ENCODE data around the gene PTPRM.

DNA sequence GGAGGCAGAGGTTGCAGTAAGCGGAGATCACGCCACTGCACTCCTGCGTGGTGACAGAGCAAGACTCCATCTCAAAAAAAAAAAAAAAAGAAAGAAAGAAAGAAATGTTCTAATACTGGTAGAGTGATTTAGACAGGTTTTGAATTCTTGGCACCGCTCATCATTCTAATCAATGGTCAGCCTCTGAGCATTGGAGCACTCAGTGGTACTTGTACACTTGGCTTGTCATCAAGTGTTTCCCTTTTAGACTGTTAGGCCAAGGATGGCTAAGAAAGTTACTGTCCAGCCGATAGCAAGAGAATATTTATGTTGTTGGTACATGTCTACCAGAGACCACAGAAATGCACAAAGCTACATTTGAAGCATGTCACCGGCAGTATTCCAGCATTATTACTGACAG lies 598.0 kb downstream of the PTPRM start:
- TF ChIP-seq, protein P1, sequence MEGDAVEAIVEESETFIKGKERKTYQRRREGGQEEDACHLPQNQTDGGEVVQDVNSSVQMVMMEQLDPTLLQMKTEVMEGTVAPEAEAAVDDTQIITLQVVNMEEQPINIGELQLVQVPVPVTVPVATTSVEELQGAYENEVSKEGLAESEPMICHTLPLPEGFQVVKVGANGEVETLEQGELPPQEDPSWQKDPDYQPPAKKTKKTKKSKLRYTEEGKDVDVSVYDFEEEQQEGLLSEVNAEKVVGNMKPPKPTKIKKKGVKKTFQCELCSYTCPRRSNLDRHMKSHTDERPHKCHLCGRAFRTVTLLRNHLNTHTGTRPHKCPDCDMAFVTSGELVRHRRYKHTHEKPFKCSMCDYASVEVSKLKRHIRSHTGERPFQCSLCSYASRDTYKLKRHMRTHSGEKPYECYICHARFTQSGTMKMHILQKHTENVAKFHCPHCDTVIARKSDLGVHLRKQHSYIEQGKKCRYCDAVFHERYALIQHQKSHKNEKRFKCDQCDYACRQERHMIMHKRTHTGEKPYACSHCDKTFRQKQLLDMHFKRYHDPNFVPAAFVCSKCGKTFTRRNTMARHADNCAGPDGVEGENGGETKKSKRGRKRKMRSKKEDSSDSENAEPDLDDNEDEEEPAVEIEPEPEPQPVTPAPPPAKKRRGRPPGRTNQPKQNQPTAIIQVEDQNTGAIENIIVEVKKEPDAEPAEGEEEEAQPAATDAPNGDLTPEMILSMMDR (IDR thresholded peaks at IDR 0.05) = no peak
- TF ChIP-seq POLR2A (IDR thresholded peaks at IDR 0.05; ENCODE audit: low read depth) (no peak), EP300 (IDR thresholded peaks at IDR 0.05) (no peak), POLR2AphosphoS5 (IDR thresholded peaks at IDR 0.05) (no peak)

All from esophagus muscularis mucosa (tissue), 4 donors.